Neural progenitor cell (in vitro differentiated cells): Measurements from ENCODE around the gene RSBN1L.

Source experiments
- CTCF ChIP-seq: fragments of 200-600 bp; sonication (generic); IDR thresholded peaks from 2 replicates; pipeline ENCODE4 v1.5.1; 2017; ENCODE audit warnings: antibody characterized with exemption, mild to moderate bottlenecking
- EZH2 ChIP-seq: fragments of 200-600 bp; sonication (generic); IDR thresholded peaks from 2 replicates; pipeline ENCODE4 v1.6.1; 2017; ENCODE audit warnings: antibody characterized with exemption, mild to moderate bottlenecking, moderate library complexity

- TF ChIP-seq CTCF (no peak), EZH2 (no peak)
Measured at GRCh38 chr7:77827999-77828398, 131.7 kb downstream of the RSBN1L start.
